ENCODE measurements around the gene FBN2.
"Not testable (repeated sequence)": the region's sequence is repeated elsewhere in the genome, so short reads cannot be mapped to it uniquely, and the experiment has no call there.

The FBN2 gene

GRCh38 chr5:128427921-128428320, 110.1 kb downstream of the FBN2 start:
- H3K4me3 Mint-ChIP-seq: no peak overlapping the region
- no peaks in the 10 kb centered on the region for H3K36me3 Mint-ChIP-seq
- no peak overlapping the region for H3K27ac Mint-ChIP-seq
- H3K27me3 Mint-ChIP-seq: no peaks in the 10 kb centered on the region
- H3K4me1 Mint-ChIP-seq: no peaks in the 10 kb centered on the region
- H3K9me3 Mint-ChIP-seq: no peaks in the 10 kb centered on the region

GRCh38 chr5:128426090-128426534, 111.9 kb downstream of the FBN2 start:
- Mint-ChIP-seq H3K9me3 (no peaks in the 10 kb centered on the region), H3K36me3 (no peaks in the 10 kb centered on the region), H3K27me3 (no peaks in the 10 kb centered on the region), H3K27ac (no peak overlapping the region), H3K4me3 (no peak overlapping the region), H3K4me1 (no peaks in the 10 kb centered on the region)

GRCh38 chr5:128424646-128425045, 113.4 kb downstream of the FBN2 start:
- no peak overlapping the region for H3K4me3 Mint-ChIP-seq
- no peak overlapping the region for H3K27ac Mint-ChIP-seq
- no peaks in the 10 kb centered on the region for H3K4me1 Mint-ChIP-seq
- no peaks in the 10 kb centered on the region for H3K27me3 Mint-ChIP-seq
- no peaks in the 10 kb centered on the region for H3K9me3 Mint-ChIP-seq
- no peaks in the 10 kb centered on the region for H3K36me3 Mint-ChIP-seq

- Mint-ChIP-seq H3K36me3 (no peaks in the 10 kb centered on the region), H3K27ac (no peak overlapping the region), H3K4me3 (no peak overlapping the region), H3K27me3 (no peaks in the 10 kb centered on the region), H3K4me1 (no peaks in the 10 kb centered on the region), H3K9me3 (peaks cover 6% of the 10 kb centered on the region)
Observed at GRCh38 chr5:128422612-128423011, 115.4 kb downstream of the FBN2 start.

GRCh38 chr5:128414469-128414868, 123.6 kb downstream of the FBN2 start:
- Mint-ChIP-seq H3K9me3 (peaks cover 11% of the 10 kb centered on the region), H3K36me3 (no peaks in the 10 kb centered on the region), H3K4me3 (no peak overlapping the region), H3K4me1 (no peaks in the 10 kb centered on the region), H3K27ac (no peak overlapping the region), H3K27me3 (no peaks in the 10 kb centered on the region)

- no peaks in the 10 kb centered on the region for H3K36me3 Mint-ChIP-seq
- no peak overlapping the region for H3K4me3 Mint-ChIP-seq
- H3K9me3 Mint-ChIP-seq: peaks cover 8% of the 10 kb centered on the region
- no peaks in the 10 kb centered on the region for H3K4me1 Mint-ChIP-seq
- H3K27ac Mint-ChIP-seq: no peak overlapping the region
- H3K27me3 Mint-ChIP-seq: no peaks in the 10 kb centered on the region
Observed at GRCh38 chr5:128413356-128413755, 124.7 kb downstream of the FBN2 start.

GRCh38 chr5:128412145-128412930, 125.7 kb downstream of the FBN2 start:
- no peaks in the 10 kb centered on the region for H3K27me3 Mint-ChIP-seq
- no peaks in the 10 kb centered on the region for H3K4me1 Mint-ChIP-seq
- no peak overlapping the region for H3K4me3 Mint-ChIP-seq
- peaks cover 2% of the 10 kb centered on the region for H3K9me3 Mint-ChIP-seq
- H3K27ac Mint-ChIP-seq: no peak overlapping the region
- no peaks in the 10 kb centered on the region for H3K36me3 Mint-ChIP-seq

- no peak overlapping the region for H3K27ac Mint-ChIP-seq
Observed at GRCh38 chr5:128409166-128409800, 128.8 kb downstream of the FBN2 start.

GRCh38 chr5:128408622-128409021, 129.4 kb downstream of the FBN2 start:
- Mint-ChIP-seq H3K9me3 (no peaks in the 10 kb centered on the region), H3K27me3 (no peaks in the 10 kb centered on the region), H3K4me1 (no peaks in the 10 kb centered on the region), H3K36me3 (no peaks in the 10 kb centered on the region), H3K4me3 (no peak overlapping the region), H3K27ac (no peak overlapping the region)

More at GRCh38 chr5:128409166-128409800, 128.8 kb downstream of the FBN2 start:
- Mint-ChIP-seq H3K27me3 (no peaks in the 10 kb centered on the region), H3K4me1 (no peaks in the 10 kb centered on the region), H3K4me3 (no peak overlapping the region), H3K9me3 (no peaks in the 10 kb centered on the region), H3K36me3 (no peaks in the 10 kb centered on the region)

GRCh38 chr5:128407944-128408343, 130.1 kb downstream of the FBN2 start:
- Mint-ChIP-seq H3K36me3 (no peaks in the 10 kb centered on the region), H3K9me3 (no peaks in the 10 kb centered on the region), H3K27ac (no peak overlapping the region), H3K27me3 (no peaks in the 10 kb centered on the region), H3K4me1 (no peaks in the 10 kb centered on the region), H3K4me3 (no peak overlapping the region)

- Mint-ChIP-seq H3K27me3 (no peaks in the 10 kb centered on the region), H3K9me3 (no peaks in the 10 kb centered on the region), H3K4me3 (no peak overlapping the region), H3K36me3 (no peaks in the 10 kb centered on the region), H3K27ac (no peak overlapping the region), H3K4me1 (no peaks in the 10 kb centered on the region)
Observed at GRCh38 chr5:128406803-128407202, 131.2 kb downstream of the FBN2 start.

- H3K27ac Mint-ChIP-seq: no peak overlapping the region
- H3K9me3 Mint-ChIP-seq: peaks cover 5% of the 10 kb centered on the region
- no peak overlapping the region for H3K4me3 Mint-ChIP-seq
- H3K4me1 Mint-ChIP-seq: no peaks in the 10 kb centered on the region
- H3K27me3 Mint-ChIP-seq: no peaks in the 10 kb centered on the region
- no peaks in the 10 kb centered on the region for H3K36me3 Mint-ChIP-seq
Observed at GRCh38 chr5:128405159-128405558, 132.9 kb downstream of the FBN2 start.

GRCh38 chr5:128403333-128403732, 134.7 kb downstream of the FBN2 start:
- Mint-ChIP-seq H3K9me3 (peaks cover 10% of the 10 kb centered on the region), H3K27me3 (peaks cover 2% of the 10 kb centered on the region), H3K36me3 (no peaks in the 10 kb centered on the region), H3K4me1 (no peaks in the 10 kb centered on the region), H3K4me3 (no peak overlapping the region), H3K27ac (no peak overlapping the region)

- Mint-ChIP-seq H3K36me3 (no peaks in the 10 kb centered on the region), H3K4me1 (no peaks in the 10 kb centered on the region), H3K27me3 (peaks cover 2% of the 10 kb centered on the region), H3K9me3 (peaks cover 10% of the 10 kb centered on the region), H3K27ac (no peak overlapping the region), H3K4me3 (no peak overlapping the region)
Observed at GRCh38 chr5:128402506-128402905, 135.5 kb downstream of the FBN2 start.

- not testable (repeated sequence) for H3K4me1 Mint-ChIP-seq
Observed at GRCh38 chr5:128400766-128401165, 137.3 kb downstream of the FBN2 start.

GRCh38 chr5:128399111-128399510, 138.9 kb downstream of the FBN2 start:
- Mint-ChIP-seq H3K4me3 (no peak overlapping the region), H3K27me3 (peaks cover 2% of the 10 kb centered on the region), H3K9me3 (peaks cover 10% of the 10 kb centered on the region), H3K4me1 (no peaks in the 10 kb centered on the region), H3K27ac (no peak overlapping the region), H3K36me3 (no peaks in the 10 kb centered on the region)

More at GRCh38 chr5:128400766-128401165, 137.3 kb downstream of the FBN2 start:
- not testable (repeated sequence) for H3K4me3 Mint-ChIP-seq, H3K27ac Mint-ChIP-seq, H3K36me3 Mint-ChIP-seq, H3K27me3 Mint-ChIP-seq
- H3K9me3 Mint-ChIP-seq: peaks cover 10% of the 10 kb centered on the region

Data from activated naive CD4-positive, alpha-beta T cell treated with anti-CD3 and anti-CD28 coated beads, Interleukin-2, amount 50 U/mL, for 24 hours (primary cell).